A549 (cell line): ENCODE results near the gene PPP2R3B. TPM values are rescaled to one million over a fixed set of nuclear protein-coding genes. Genes with fewer than 3 reads are reported as not detected.

Source experiments
- ATAC-seq, 2 experiments: fragments of 200-7000 bp in 1 of 2; fragments of >200 bp in 1 of 2; cut with Nextera tagmentation in 1 of 2; cut with Tn5 transposase in 1 of 2; 3 replicates each; pipeline versions ENCODE4 v1.8.0 to v1.9.1; 2018 to 2020; ENCODE audit warnings: mild to moderate bottlenecking in 1 of 2, moderate library complexity in 1 of 2
- CTCF ChIA-PET: fragments of 300-600 bp; sonication (Branson Sonifier 250); formaldehyde crosslinking; extraction: SDS; loops from one replicate; lab custom pipeline; 2021; ENCODE audit warnings: antibody characterized with exemption, inconsistent platforms; lab: Yijun Ruan, JAX
- POLR2A ChIA-PET: fragments of 350-600 bp; formaldehyde crosslinking; extraction: SDS; loops from one replicate; lab custom pipeline; 2021; ENCODE audit warnings: antibody characterized with exemption, inconsistent platforms; lab: Yijun Ruan, JAX
- DNase-seq, 2 experiments: peaks; one replicate each; pipeline versions ENCODE4 v3.0.0 to v3.0.0-alpha.2; 2011 to 2016; ENCODE audit warnings: low read depth in 1 of 2, low spot score in 1 of 2
- FAIRE-seq: peaks from 2 replicates; lab custom pipeline; 2011; peaks lifted over from hg19 to GRCh38; lab: Jason Lieb, UNC
- H3K27ac ChIP-seq, 2 experiments: fragments of >200 bp; sonication (Bioruptor Twin); formaldehyde crosslinking; 3 replicates each; pipeline ENCODE4 v1.5.1; 2016 to 2017
- H3K4me1 ChIP-seq: fragments of >200 bp; sonication (Bioruptor Twin); formaldehyde crosslinking; 3 replicates; pipeline ENCODE4 v1.6.1; 2016
- H3K4me2 ChIP-seq: fragments of >200 bp; sonication (Bioruptor Twin); formaldehyde crosslinking; 3 replicates; pipeline ENCODE4 v1.6.1; 2016
- H3K4me3 ChIP-seq: fragments of >200 bp; sonication (Bioruptor Twin); formaldehyde crosslinking; 3 replicates; pipeline ENCODE4 v1.5.1; 2016
- H3K9me3 ChIP-seq: fragments of >200 bp; sonication (Bioruptor Twin); formaldehyde crosslinking; 3 replicates; pipeline ENCODE4 v1.6.1; 2016
- CBX2 ChIP-seq: fragments of 200-600 bp; sonication (generic); IDR thresholded peaks from 2 replicates; pipeline ENCODE4 v1.6.1; 2016; ENCODE audit warnings: low read depth, mild to moderate bottlenecking, borderline replicate concordance
- CBX8 ChIP-seq: fragments of 200-600 bp; sonication (generic); IDR thresholded peaks from 2 replicates; pipeline ENCODE4 v1.6.1; 2016
- CEBPB ChIP-seq, 2 experiments: fragments of >200 bp in 1 of 2; sonication (Bioruptor Twin) in 1 of 2; formaldehyde crosslinking in 1 of 2; IDR thresholded peaks; 2 replicates each; pipeline ENCODE4 v1.6.1; 2012 to 2016
- CHD2 ChIP-seq: fragments of 150-350 bp; IDR thresholded peaks from 2 replicates; pipeline ENCODE4 v1.6.1; 2014; ENCODE audit warnings: low read length; ENCODE audit not compliant: partially characterized antibody
- CTCF ChIP-seq: fragments of >200 bp; sonication (Bioruptor Twin); formaldehyde crosslinking; IDR thresholded peaks from 3 replicates; pipeline ENCODE4 v1.5.1; 2016
- FOXS1 ChIP-seq: fragments of 250-450 bp; sonication (Bioruptor Pico); IDR thresholded peaks from 2 replicates; pipeline ENCODE4 v1.5.0; 2020; ENCODE audit warnings: mild to moderate bottlenecking, moderate library complexity
- HEYL ChIP-seq: fragments of 250-450 bp; sonication (Bioruptor Pico); IDR thresholded peaks from 2 replicates; pipeline ENCODE4 v1.8.0; 2021; ENCODE audit warnings: mild to moderate bottlenecking, moderate library complexity
- JUN ChIP-seq, 2 experiments: fragments of >200 bp; sonication (Bioruptor Twin); formaldehyde crosslinking; IDR thresholded peaks; 2 replicates in 1 of 2; 3 replicates in 1 of 2; pipeline ENCODE4 v1.6.1; 2016 to 2017
- JUNB ChIP-seq: fragments of >200 bp; sonication (Bioruptor Twin); formaldehyde crosslinking; IDR thresholded peaks from 2 replicates; pipeline ENCODE4 v1.6.1; 2016
- KDM5A ChIP-seq: fragments of 200-600 bp; sonication (generic); IDR thresholded peaks from 2 replicates; pipeline ENCODE4 v1.6.1; 2016; ENCODE audit warnings: antibody characterized with exemption, mild to moderate bottlenecking
- MAX ChIP-seq: IDR thresholded peaks from 2 replicates; pipeline ENCODE4 v1.6.1; 2012
- MAZ ChIP-seq: fragments of 150-350 bp; IDR thresholded peaks from 2 replicates; pipeline ENCODE4 v1.6.1; 2014; ENCODE audit warnings: antibody characterized with exemption, low read depth, low read length, borderline replicate concordance
- MYC ChIP-seq: IDR thresholded peaks from 2 replicates; pipeline ENCODE4 v1.6.1; 2012; ENCODE audit warnings: mild to moderate bottlenecking, inconsistent platforms, low read length, improper control_type of control experiment, borderline replicate concordance
- NR3C1 ChIP-seq: fragments of >200 bp; sonication (Bioruptor Twin); formaldehyde crosslinking; IDR thresholded peaks from 3 replicates; pipeline ENCODE4 v1.6.1; 2017
- POLR2A ChIP-seq: IDR thresholded peaks from 2 replicates; pipeline ENCODE4 v1.6.1; 2012; ENCODE audit warnings: mild to moderate bottlenecking, low read length
- POLR2AphosphoS2 ChIP-seq: conservative IDR thresholded peaks from 2 replicates; pipeline ENCODE4 v1.6.1; 2012; ENCODE audit warnings: low read length, improper control_type of control experiment, inconsistent platforms
- RAD21 ChIP-seq, 2 experiments: fragments of >200 bp in 1 of 2; sonication (Bioruptor Twin) in 1 of 2; formaldehyde crosslinking in 1 of 2; IDR thresholded peaks in 1 of 2; conservative IDR thresholded peaks in 1 of 2; 2 replicates in 1 of 2; 3 replicates in 1 of 2; pipeline ENCODE4 v1.6.1; 2012 to 2018; ENCODE audit warnings: inconsistent platforms in 1 of 2
- RFX5 ChIP-seq: fragments of 450-650 bp; IDR thresholded peaks from 2 replicates; pipeline ENCODE4 v1.7.1; 2014; ENCODE audit warnings: antibody characterized with exemption, mild to moderate bottlenecking, moderate library complexity
- SMC3 ChIP-seq: fragments of >200 bp; sonication (Bioruptor Twin); formaldehyde crosslinking; IDR thresholded peaks from 3 replicates; pipeline ENCODE4 v1.6.1; 2018; ENCODE audit warnings: inconsistent platforms
- WGBS: methylation state at CpG from one replicate; pipeline ENCODE4 v1.1.6; 2017; ENCODE audit errors: missing lambda C conversion rate; 5-methylcytosine and 5-hydroxymethylcytosine counted together
- polyA plus RNA-seq, 4 experiments: library from polyadenylated mRNA; depleted of rRNA in 3 of 4; stranded (reverse); fragments of >200 nt; fragmentation: RNase III in 1 of 4; extraction: RNeasy Plus Mini Kit Qiagen cat#74134 plus additional on column Dnase treatment in 1 of 4; gene quantifications; 2 replicates in 3 of 4; 3 replicates in 1 of 4; pipeline ENCODE4 v1.2.3, GENCODE V29; 2011 to 2017
- TF ChIP-seq, protein P1 (sequence below): fragments of 200-600 bp; sonication (generic); IDR thresholded peaks from 2 replicates; pipeline ENCODE4 v1.6.1; 2016; ENCODE audit warnings: antibody characterized with exemption, mild to moderate bottlenecking, moderate library complexity
- TF ChIP-seq, protein P2 (sequence below): fragments of 150-350 bp; IDR thresholded peaks from 2 replicates; pipeline ENCODE4 v1.6.1; 2014; ENCODE audit warnings: low read depth, mild to moderate bottlenecking, low read length

The PPP2R3B gene
- polyA plus RNA-seq, 2 of the 4 experiments (the other 2 are of a cell fraction): 12.6 to 29.6 TPM

- no peak for TF ChIP-seq CHD2
- no peak for TF ChIP-seq CEBPB (IDR thresholded peaks at IDR 0.05)
- no peak for TF ChIP-seq FOXS1 (CRISPR knock-in tag)
- TF ChIP-seq MYC: no peak
- no peak for TF ChIP-seq JUNB
- no peak for TF ChIP-seq NR3C1
- TF ChIP-seq, protein P1, sequence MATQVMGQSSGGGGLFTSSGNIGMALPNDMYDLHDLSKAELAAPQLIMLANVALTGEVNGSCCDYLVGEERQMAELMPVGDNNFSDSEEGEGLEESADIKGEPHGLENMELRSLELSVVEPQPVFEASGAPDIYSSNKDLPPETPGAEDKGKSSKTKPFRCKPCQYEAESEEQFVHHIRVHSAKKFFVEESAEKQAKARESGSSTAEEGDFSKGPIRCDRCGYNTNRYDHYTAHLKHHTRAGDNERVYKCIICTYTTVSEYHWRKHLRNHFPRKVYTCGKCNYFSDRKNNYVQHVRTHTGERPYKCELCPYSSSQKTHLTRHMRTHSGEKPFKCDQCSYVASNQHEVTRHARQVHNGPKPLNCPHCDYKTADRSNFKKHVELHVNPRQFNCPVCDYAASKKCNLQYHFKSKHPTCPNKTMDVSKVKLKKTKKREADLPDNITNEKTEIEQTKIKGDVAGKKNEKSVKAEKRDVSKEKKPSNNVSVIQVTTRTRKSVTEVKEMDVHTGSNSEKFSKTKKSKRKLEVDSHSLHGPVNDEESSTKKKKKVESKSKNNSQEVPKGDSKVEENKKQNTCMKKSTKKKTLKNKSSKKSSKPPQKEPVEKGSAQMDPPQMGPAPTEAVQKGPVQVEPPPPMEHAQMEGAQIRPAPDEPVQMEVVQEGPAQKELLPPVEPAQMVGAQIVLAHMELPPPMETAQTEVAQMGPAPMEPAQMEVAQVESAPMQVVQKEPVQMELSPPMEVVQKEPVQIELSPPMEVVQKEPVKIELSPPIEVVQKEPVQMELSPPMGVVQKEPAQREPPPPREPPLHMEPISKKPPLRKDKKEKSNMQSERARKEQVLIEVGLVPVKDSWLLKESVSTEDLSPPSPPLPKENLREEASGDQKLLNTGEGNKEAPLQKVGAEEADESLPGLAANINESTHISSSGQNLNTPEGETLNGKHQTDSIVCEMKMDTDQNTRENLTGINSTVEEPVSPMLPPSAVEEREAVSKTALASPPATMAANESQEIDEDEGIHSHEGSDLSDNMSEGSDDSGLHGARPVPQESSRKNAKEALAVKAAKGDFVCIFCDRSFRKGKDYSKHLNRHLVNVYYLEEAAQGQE: no peak
- TF ChIP-seq MAZ: no peak
- no peak for TF ChIP-seq JUN (IDR thresholded peaks at IDR 0.05)
- no peak for TF ChIP-seq RFX5
- TF ChIP-seq HEYL (CRISPR knock-in tag): no peak
- TF ChIP-seq CTCF: peak; percentile 39
- TF ChIP-seq, protein P2, sequence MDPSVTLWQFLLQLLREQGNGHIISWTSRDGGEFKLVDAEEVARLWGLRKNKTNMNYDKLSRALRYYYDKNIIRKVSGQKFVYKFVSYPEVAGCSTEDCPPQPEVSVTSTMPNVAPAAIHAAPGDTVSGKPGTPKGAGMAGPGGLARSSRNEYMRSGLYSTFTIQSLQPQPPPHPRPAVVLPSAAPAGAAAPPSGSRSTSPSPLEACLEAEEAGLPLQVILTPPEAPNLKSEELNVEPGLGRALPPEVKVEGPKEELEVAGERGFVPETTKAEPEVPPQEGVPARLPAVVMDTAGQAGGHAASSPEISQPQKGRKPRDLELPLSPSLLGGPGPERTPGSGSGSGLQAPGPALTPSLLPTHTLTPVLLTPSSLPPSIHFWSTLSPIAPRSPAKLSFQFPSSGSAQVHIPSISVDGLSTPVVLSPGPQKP: no peak
- TF ChIP-seq RAD21 (conservative IDR thresholded peaks at IDR 0.05 in 1 of 2, IDR thresholded peaks at IDR 0.05 in 1 of 2): peak; percentile 57 to 66
- peak; percentile 6; the same call in 1 of the 2 replicates for TF ChIP-seq MAX
- no peak for TF ChIP-seq POLR2AphosphoS2
- TF ChIP-seq POLR2A: no peak
- no peak for TF ChIP-seq CBX8
- TF ChIP-seq SMC3: peak; percentile 40; the same call in 1 of the 3 replicates
- TF ChIP-seq CBX2: no peak
- no peak for TF ChIP-seq KDM5A
- peak; percentile 68 to 76 for ATAC-seq
- FAIRE-seq: peak; percentile 80
- 7% methylated on average over 30 of the region's 38 CpGs for WGBS
- peak in 1 of 2 experiments; percentile 93 for DNase-seq
- Histone ChIP-seq H3K4me2 (peak overlapping the region; percentile 63), H3K27ac (peak overlapping the region in 1 of 2 experiments; percentile 76; a peak in 3 of 6 replicates), H3K4me1 (peaks cover 28% of the 10 kb centered on the region; the same call in 2 of the 3 replicates), H3K9me3 (no peaks in the 10 kb centered on the region), H3K4me3 (0 out of 3 replicates have a peak overlapping the region, but pooled peaks have one; percentile 21)
- ChIA-PET POLR2A (no interaction called here), CTCF (no interaction called here)
Measured at GRCh38 chrX:323721-324628, 62.7 kb downstream of the PPP2R3B start.
